Mucosa of descending colon (tissue), 3 donors: ENCODE data around the gene VILL. TPM values are rescaled to one million over a fixed set of nuclear protein-coding genes. Genes with fewer than 3 reads are reported as not detected.
A peak's percentile ranks its signal among the peaks of the same experiment; 100 is the strongest.

Experiments
- ATAC-seq: fragments of 200-7000 bp; cut with Tn5 transposase; one replicate; pipeline ENCODE4 v1.9.1; 2020; ENCODE audit warnings: mild to moderate bottlenecking, moderate library complexity
- DNase-seq, 3 donors: peaks; one replicate each; pipeline ENCODE4 v3.0.0-alpha.2; 2020
- H3K36me3 ChIP-seq: fragments of 200-600 bp; one replicate; pipeline ENCODE4 v1.8.0; 2021; ENCODE audit warnings: low read depth, mild to moderate bottlenecking
- H3K4me1 ChIP-seq: fragments of 200-600 bp; one replicate; pipeline ENCODE4 v1.8.0; 2021; ENCODE audit warnings: low read depth, mild to moderate bottlenecking
- H3K4me3 ChIP-seq: fragments of 200-600 bp; one replicate; pipeline ENCODE4 v1.8.0; 2021; ENCODE audit warnings: mild to moderate bottlenecking
- H3K9me3 ChIP-seq: fragments of 200-600 bp; one replicate; pipeline ENCODE4 v1.8.0; 2021; ENCODE audit warnings: mild to moderate bottlenecking
- intact Hi-C, 2 donors: fragments of 100-400 bp; cut with DNase I in 1 of 2; cut with micrococcal nuclease in 1 of 2; formaldehyde crosslinking; loops; one replicate each; pipeline versions ENCODE4 v1.11.0 to v1.11.1; 2022; cut with DNase I, micrococcal nuclease
- total RNA-seq, 3 donors: library from RNA; stranded (reverse); fragmentation: NEBNext Ultra II Directional in 2 of 3; extraction: Animal tissue kit (Norgen Biotek cat#: 25700) in 2 of 3; gene quantifications; one replicate each; pipeline versions ENCODE4 v1.2.1 to v1.2.4, GENCODE V29; 2021 to 2023
- TF ChIP-seq, protein P1 (sequence below): fragments of 200-600 bp; IDR thresholded peaks from one replicate; pipeline ENCODE4 v1.8.0; 2022; ENCODE audit warnings: antibody characterized with exemption, mild to moderate bottlenecking
- donor health status: DM: no; HTN: no; CAD: no; lungs with moderate emphysema.
- donor health status: DM: no; HTN: no; CAD: no.
- donor health status: DM: no; HTN: yes; CAD: no.

VILL gene
- total RNA-seq, 3 donors from 2014 or later, result 69.7 to 197 (median 150) TPM

DNA sequence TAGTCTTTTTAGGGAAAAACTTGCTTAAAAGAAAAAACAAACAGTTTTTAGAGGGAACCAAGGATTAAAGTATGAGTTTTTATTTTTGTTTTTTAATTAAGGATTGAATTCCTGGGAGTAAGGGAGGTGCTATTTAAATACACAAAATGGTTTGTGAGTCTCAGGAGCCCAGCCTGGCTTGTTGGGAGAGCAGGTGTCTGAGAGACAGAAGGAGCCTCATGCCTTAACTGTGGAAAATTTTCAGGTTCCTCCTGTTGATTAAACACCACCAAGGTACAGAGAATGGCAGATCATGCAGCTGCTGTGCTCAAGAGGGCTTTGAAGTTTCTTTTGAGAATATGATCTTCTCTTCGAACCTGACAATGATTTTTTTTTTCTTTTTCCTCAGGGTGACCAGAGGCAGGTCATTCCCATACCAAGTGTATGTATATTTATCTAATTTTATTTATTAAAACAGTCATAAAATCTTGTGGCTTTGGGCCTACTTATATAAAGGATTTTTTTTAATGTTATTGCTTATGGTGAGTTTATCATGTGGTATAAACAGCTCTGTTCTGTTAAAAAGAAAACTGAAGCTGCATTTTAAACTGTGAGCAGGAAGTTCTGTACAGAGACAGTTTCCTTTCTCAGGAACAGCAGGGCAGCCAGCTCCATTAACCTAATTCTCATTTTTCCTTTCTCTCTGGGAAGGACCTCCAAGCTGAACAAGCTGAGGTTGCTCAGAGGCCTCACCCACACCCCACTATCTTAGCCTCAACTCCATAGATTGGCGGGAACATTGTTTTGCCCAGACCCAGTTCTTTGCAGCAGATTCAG, 33.7 kb upstream of the VILL start:
- no peaks in the 10 kb centered on the region for H3K9me3 ChIP-seq
- H3K36me3 ChIP-seq, result no peaks in the 10 kb centered on the region
- no peak overlapping the region for H3K4me3 ChIP-seq
- intact Hi-C loops, result no loop called here
- H3K4me1 ChIP-seq, result peaks cover 22% of the 10 kb centered on the region
- peak; percentile 26 for ATAC-seq
- TF ChIP-seq, protein P1, sequence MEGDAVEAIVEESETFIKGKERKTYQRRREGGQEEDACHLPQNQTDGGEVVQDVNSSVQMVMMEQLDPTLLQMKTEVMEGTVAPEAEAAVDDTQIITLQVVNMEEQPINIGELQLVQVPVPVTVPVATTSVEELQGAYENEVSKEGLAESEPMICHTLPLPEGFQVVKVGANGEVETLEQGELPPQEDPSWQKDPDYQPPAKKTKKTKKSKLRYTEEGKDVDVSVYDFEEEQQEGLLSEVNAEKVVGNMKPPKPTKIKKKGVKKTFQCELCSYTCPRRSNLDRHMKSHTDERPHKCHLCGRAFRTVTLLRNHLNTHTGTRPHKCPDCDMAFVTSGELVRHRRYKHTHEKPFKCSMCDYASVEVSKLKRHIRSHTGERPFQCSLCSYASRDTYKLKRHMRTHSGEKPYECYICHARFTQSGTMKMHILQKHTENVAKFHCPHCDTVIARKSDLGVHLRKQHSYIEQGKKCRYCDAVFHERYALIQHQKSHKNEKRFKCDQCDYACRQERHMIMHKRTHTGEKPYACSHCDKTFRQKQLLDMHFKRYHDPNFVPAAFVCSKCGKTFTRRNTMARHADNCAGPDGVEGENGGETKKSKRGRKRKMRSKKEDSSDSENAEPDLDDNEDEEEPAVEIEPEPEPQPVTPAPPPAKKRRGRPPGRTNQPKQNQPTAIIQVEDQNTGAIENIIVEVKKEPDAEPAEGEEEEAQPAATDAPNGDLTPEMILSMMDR, result no peak
- DNase-seq, result no peak

DNA sequence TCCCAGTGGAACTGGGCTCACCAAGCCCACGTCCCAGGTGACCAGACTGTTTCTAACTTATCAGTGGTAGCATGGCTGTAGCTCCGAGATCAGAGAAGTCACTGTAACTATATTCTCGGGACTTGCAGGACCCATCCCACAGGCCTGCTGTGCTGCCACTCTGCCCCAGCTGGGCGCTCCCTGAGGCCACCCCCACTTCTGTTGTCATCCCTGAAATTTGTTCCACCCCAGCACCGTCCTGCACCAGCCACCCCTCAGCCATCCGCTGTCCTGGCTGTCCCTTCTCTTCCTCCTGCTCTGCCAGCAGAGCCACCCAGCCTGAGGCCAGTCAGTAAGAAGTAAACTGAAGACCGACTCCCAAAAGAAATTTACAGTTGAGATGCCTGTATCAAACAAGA, 33.0 kb upstream of the VILL start:
- intact Hi-C loops, result no loop called here
- Histone ChIP-seq H3K36me3 (no peaks in the 10 kb centered on the region), H3K4me1 (peaks cover 27% of the 10 kb centered on the region), H3K4me3 (no peak overlapping the region), H3K9me3 (no peaks in the 10 kb centered on the region)
- no peak for DNase-seq
- TF ChIP-seq, protein P1, result no peak
- peak; percentile 2 for ATAC-seq

DNA sequence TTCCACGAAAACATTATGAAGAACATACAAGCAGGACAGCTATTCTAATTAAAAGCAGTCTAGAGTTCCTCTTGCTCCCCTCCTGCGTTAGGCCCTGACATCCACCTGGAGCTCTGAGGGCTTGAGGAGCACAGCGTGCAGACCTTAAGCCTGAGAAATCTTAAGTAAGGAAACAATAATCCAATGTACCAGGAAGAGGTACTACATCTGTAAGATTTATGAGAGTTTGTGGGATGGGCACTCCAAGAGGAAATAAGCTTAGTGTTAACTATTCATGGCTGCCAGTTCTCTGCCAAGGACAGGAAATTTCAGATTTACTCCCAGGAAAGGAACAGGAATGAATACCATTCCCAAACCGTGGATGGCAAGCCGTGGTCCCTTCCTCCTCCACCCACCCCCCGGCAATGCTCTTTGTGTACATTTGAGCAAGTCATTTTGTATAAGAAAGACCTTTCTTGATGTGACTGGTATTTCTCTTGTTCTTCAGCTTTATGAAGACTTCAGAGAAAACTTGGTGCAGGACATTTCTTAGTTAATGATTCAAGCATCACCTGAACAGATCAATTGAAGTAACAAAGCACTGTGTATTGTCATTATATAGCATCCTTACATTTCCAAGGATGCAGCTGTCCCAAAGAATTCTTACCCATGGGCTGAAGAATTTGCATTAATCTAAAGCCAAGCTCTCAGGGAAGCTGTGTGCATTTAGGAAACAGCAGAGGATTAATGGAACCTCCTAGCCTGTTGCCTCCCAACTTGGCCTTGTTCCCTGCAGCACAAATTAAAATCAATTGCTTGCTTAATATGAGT, 28.8 kb upstream of the VILL start:
- TF ChIP-seq, protein P1, result no peak
- H3K4me1 ChIP-seq, result peaks cover 34% of the 10 kb centered on the region
- H3K36me3 ChIP-seq, result no peaks in the 10 kb centered on the region
- H3K4me3 ChIP-seq, result no peak overlapping the region
- DNase-seq, result peak in 1 of 3 donors; percentile 57
- peak; percentile 85 for ATAC-seq
- H3K9me3 ChIP-seq, result no peaks in the 10 kb centered on the region
- intact Hi-C loops, result no loop called here

DNA sequence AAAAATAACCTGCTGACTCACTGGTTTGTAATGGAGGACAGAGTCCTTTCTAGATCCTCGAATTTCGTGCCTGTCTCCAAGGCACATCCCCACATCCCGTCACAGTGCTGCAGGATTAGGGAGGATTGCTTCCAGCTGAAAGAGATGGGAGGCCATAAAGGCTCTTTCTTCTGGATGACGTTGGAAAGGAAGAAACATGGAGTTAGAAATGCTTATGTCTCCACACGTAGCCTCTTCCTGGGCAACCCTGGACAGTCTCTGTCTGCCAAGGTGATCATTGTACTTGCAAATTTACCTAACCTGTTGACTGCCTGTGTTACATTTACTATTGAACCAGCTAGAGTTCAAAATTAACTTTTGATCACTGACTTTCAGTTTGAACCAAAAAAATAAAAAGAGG, 27.6 kb upstream of the VILL start:
- Histone ChIP-seq H3K4me1 (peaks cover 33% of the 10 kb centered on the region), H3K4me3 (no peak overlapping the region), H3K9me3 (no peaks in the 10 kb centered on the region), H3K36me3 (no peaks in the 10 kb centered on the region)
- TF ChIP-seq, protein P1, result no peak
- ATAC-seq (no peak), DNase-seq (no peak)
- intact Hi-C loops, result no loop called here

DNA sequence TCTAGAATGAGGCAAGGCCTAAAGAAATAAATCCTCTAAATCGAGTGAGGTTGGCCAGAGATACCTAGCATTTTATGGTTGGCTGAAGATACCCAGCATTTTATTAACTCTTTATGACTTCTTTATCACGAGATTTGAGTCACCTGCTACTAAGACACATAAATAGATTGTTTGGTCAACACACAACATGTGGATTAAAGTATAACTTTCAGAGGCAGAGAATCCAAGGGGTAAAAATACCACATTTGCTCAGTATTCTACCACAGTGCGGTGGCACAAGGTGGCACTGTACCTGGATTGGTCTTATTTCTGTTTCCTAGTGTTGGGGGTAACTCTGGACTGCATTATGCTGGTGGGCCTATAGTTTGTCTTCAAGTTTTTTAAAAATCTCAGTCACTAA, 27.0 kb upstream of the VILL start:
- H3K4me3 ChIP-seq, result no peak overlapping the region
- intact Hi-C loops, result no loop called here
- H3K4me1 ChIP-seq, result peaks cover 33% of the 10 kb centered on the region
- H3K36me3 ChIP-seq, result no peaks in the 10 kb centered on the region
- ATAC-seq, result peak; percentile 63
- TF ChIP-seq, protein P1, result no peak
- no peaks in the 10 kb centered on the region for H3K9me3 ChIP-seq
- no peak for DNase-seq
